GM18873 (cell line): ENCODE data around the gene AGO3.

Experiments used
- ATAC-seq: cut with Tn5 transposase; IDR thresholded peaks from one replicate; pipeline ENCODE4 v1.9.1; 2021; ENCODE audit warnings: mild to moderate bottlenecking, moderate library complexity, moderate number of reproducible peaks; ENCODE audit not compliant: unreplicated experiment, low FRiP score

AGO3 gene

GRCh38 chr1:36080236-36080635 lies 149.3 kb downstream of the AGO3 start:
- no peak for ATAC-seq

GRCh38 chr1:36080801-36081200 lies 149.9 kb downstream of the AGO3 start:
- no peak for ATAC-seq

GRCh38 chr1:36081926-36082485 lies 151.1 kb downstream of the AGO3 start:
- no peak for ATAC-seq

GRCh38 chr1:36083219-36083618 lies 152.3 kb downstream of the AGO3 start:
- ATAC-seq = no peak

GRCh38 chr1:36083635-36084496 lies 153.0 kb downstream of the AGO3 start, which contains the start of gene TEKT2:
TSS of gene TEKT2 (plus strand) at chr1:36084094. CDS start at chr1:36084922, 828 bp downstream.
- ATAC-seq = no peak

GRCh38 chr1:36084497-36085115 lies 153.7 kb downstream of the AGO3 start:
- no peak for ATAC-seq

- no peak for ATAC-seq
Observed at GRCh38 chr1:36085126-36085525, 154.2 kb downstream of the AGO3 start.

- no peak for ATAC-seq
Observed at GRCh38 chr1:36085686-36086526, 155.0 kb downstream of the AGO3 start.

GRCh38 chr1:36086529-36087232 lies 155.8 kb downstream of the AGO3 start:
- ATAC-seq = no peak

- no peak for ATAC-seq
Observed at GRCh38 chr1:36087233-36088123, 156.6 kb downstream of the AGO3 start.

- no peak for ATAC-seq
Observed at GRCh38 chr1:36088265-36088576, 157.3 kb downstream of the AGO3 start.

- peak; percentile 69 for ATAC-seq
Observed at GRCh38 chr1:36088577-36089392, 157.9 kb downstream of the AGO3 start, which contains the start of gene ADPRS. TSS of gene ADPRS (plus strand) at chr1:36088892. CDS start at chr1:36088905, 13 bp downstream.

GRCh38 chr1:36089393-36090121 lies 158.7 kb downstream of the AGO3 start:
- no peak for ATAC-seq

GRCh38 chr1:36091141-36091540 lies 160.2 kb downstream of the AGO3 start:
- no peak for ATAC-seq

- ATAC-seq = no peak
Observed at GRCh38 chr1:36091698-36092097, 160.8 kb downstream of the AGO3 start.

- no peak for ATAC-seq
Observed at GRCh38 chr1:36092166-36092797, 161.4 kb downstream of the AGO3 start.

- no peak for ATAC-seq
Observed at GRCh38 chr1:36092798-36093185, 161.9 kb downstream of the AGO3 start.
